Caco-2 (cell line): Measurements from ENCODE around the gene UGT1A9. TPM values are rescaled to one million over a fixed set of nuclear protein-coding genes. Genes with fewer than 3 reads are reported as not detected.

ENCODE experiments used
- BruUV-seq: library from RNA; stranded (reverse); fragments of 400-500 nt; replicated peaks from 2 replicates; lab custom pipeline; 2021; lab: Mats Ljungman, UMichigan
- CTCF ChIA-PET: fragments of 300-600 bp; sonication (Branson Sonifier 250); formaldehyde crosslinking; loops from one replicate; lab custom pipeline; 2022; ENCODE audit warnings: antibody characterized with exemption; lab: Charles Lee
- POLR2A ChIA-PET: fragments of 300-600 bp; sonication (Branson Sonifier 250); formaldehyde crosslinking; loops from one replicate; lab custom pipeline; 2022; ENCODE audit warnings: antibody characterized with exemption; lab: Charles Lee
- DNase-seq, 2 experiments: peaks; one replicate each; pipeline versions ENCODE4 v3.0.0 to v3.0.0-alpha.2; 2020 to 2022
- H3K27me3 ChIP-seq: replicated peaks from 2 replicates; pipeline ENCODE4 v1.6.0; 2011; ENCODE audit warnings: low read length; ENCODE audit not compliant: control insufficient read depth, insufficient read depth
- H3K36me3 ChIP-seq: 2 replicates; pipeline ENCODE4 v1.5.1; 2011; ENCODE audit warnings: low read length; ENCODE audit not compliant: control insufficient read depth, insufficient read depth
- H3K4me1 ChIP-seq: fragments of 250-450 bp; sonication (Bioruptor Pico); 2 replicates; pipeline ENCODE4 v1.5.1; 2020; ENCODE audit warnings: mild to moderate bottlenecking
- H3K4me3 ChIP-seq: 2 replicates; pipeline ENCODE4 v1.5.1; 2011; ENCODE audit warnings: low read depth, mild to moderate bottlenecking, control low read depth, low read length
- H3K9me3 ChIP-seq: fragments of 250-450 bp; sonication (Bioruptor Pico); 2 replicates; pipeline ENCODE4 v1.5.1; 2020; ENCODE audit warnings: mild to moderate bottlenecking, moderate library complexity
- H3K27ac Mint-ChIP-seq: one replicate; pipeline ENCODE4 v1.8.0; 2022; ENCODE audit warnings: mixed read lengths; ENCODE audit not compliant: unreplicated experiment
- H3K27me3 Mint-ChIP-seq: one replicate; pipeline ENCODE4 v1.8.0; 2022; ENCODE audit warnings: mixed read lengths; ENCODE audit not compliant: insufficient read depth, unreplicated experiment
- H3K36me3 Mint-ChIP-seq: one replicate; pipeline ENCODE4 v1.8.0; 2022; ENCODE audit warnings: mild to moderate bottlenecking, mixed read lengths; ENCODE audit not compliant: insufficient read depth, unreplicated experiment
- H3K4me1 Mint-ChIP-seq: one replicate; pipeline ENCODE4 v1.8.0; 2022; ENCODE audit warnings: low read depth, mixed read lengths; ENCODE audit not compliant: unreplicated experiment
- H3K4me3 Mint-ChIP-seq: one replicate; pipeline ENCODE4 v1.8.0; 2022; ENCODE audit warnings: mild to moderate bottlenecking, moderate library complexity, mixed read lengths; ENCODE audit not compliant: unreplicated experiment
- H3K9me3 Mint-ChIP-seq: one replicate; pipeline ENCODE4 v1.8.0; 2022; ENCODE audit warnings: mixed read lengths; ENCODE audit not compliant: unreplicated experiment
- intact Hi-C: fragments of 100-400 bp; cut with micrococcal nuclease; formaldehyde crosslinking; loops from one replicate; pipeline ENCODE4 v1.10.0; 2022; ENCODE audit not compliant: unreplicated experiment
- total RNA-seq: library from RNA; stranded (reverse); gene quantifications from 2 replicates; pipeline ENCODE4 v1.2.3, GENCODE V29; 2022
- TF ChIP-seq, protein P1 (sequence below), 2 experiments: fragments of 200-600 bp in 1 of 2; IDR thresholded peaks; 1 replicate in 1 of 2; 2 replicates in 1 of 2; pipeline versions ENCODE4 v1.5.1 to v1.8.0; 2011 to 2022; ENCODE audit warnings: antibody characterized with exemption in 1 of 2, control low read depth in 1 of 2, inconsistent platforms in 1 of 2, low read depth in 1 of 2, low read length in 1 of 2, mild to moderate bottlenecking in 1 of 2, moderate library complexity in 1 of 2; ENCODE audit not compliant: insufficient read depth in 1 of 2, severe bottlenecking in 1 of 2, unreplicated experiment in 1 of 2

Gene UGT1A9
- total RNA-seq, 1 experiment from 2014 or later: 0.20 TPM

DNA sequence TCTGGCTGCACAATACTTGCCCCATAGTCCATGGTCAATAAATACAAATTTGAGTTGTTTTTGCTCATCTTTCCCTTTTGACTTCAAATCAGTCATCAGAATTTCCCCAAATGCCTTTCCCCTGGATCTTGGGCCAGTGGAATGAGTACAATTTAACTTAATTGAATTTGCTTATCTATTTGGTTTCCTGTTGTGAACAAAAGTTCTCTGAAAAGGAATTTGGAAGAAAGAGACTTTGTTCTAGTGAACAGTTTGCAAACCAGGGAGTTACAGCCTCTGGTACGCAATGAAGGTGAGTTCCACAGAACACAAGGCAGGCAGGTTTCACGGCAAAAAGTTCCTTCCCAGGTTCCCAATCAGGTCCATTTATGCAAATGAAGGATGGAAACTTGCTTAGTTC, 87.2 kb downstream of the UGT1A9 start:
- no peaks in the 10 kb centered on the region for H3K27me3 ChIP-seq
- no peak overlapping the region for H3K27ac Mint-ChIP-seq
- TF ChIP-seq, protein P1, sequence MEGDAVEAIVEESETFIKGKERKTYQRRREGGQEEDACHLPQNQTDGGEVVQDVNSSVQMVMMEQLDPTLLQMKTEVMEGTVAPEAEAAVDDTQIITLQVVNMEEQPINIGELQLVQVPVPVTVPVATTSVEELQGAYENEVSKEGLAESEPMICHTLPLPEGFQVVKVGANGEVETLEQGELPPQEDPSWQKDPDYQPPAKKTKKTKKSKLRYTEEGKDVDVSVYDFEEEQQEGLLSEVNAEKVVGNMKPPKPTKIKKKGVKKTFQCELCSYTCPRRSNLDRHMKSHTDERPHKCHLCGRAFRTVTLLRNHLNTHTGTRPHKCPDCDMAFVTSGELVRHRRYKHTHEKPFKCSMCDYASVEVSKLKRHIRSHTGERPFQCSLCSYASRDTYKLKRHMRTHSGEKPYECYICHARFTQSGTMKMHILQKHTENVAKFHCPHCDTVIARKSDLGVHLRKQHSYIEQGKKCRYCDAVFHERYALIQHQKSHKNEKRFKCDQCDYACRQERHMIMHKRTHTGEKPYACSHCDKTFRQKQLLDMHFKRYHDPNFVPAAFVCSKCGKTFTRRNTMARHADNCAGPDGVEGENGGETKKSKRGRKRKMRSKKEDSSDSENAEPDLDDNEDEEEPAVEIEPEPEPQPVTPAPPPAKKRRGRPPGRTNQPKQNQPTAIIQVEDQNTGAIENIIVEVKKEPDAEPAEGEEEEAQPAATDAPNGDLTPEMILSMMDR (IDR thresholded peaks at IDR 0.05; ENCODE audit: insufficient read depth in 1 of 2, low read depth in 1 of 2, low read length in 1 of 2, severe bottlenecking in 1 of 2, unreplicated experiment in 1 of 2): no peak
- no peaks in the 10 kb centered on the region for H3K9me3 Mint-ChIP-seq
- intact Hi-C loops: no loop called here
- H3K27me3 Mint-ChIP-seq: no peaks in the 10 kb centered on the region
- POLR2A ChIA-PET: no interaction called here
- no peak for DNase-seq
- no peaks in the 10 kb centered on the region for H3K36me3 ChIP-seq
- no peaks in the 10 kb centered on the region for H3K4me1 ChIP-seq
- BruUV-seq: no TSS peak
- peaks cover 11% of the 10 kb centered on the region for H3K4me1 Mint-ChIP-seq
- peaks cover 5% of the 10 kb centered on the region for H3K36me3 Mint-ChIP-seq
- no peak overlapping the region for H3K4me3 ChIP-seq
- CTCF ChIA-PET: no interaction called here
- no peaks in the 10 kb centered on the region for H3K9me3 ChIP-seq
- no peak overlapping the region for H3K4me3 Mint-ChIP-seq

DNA sequence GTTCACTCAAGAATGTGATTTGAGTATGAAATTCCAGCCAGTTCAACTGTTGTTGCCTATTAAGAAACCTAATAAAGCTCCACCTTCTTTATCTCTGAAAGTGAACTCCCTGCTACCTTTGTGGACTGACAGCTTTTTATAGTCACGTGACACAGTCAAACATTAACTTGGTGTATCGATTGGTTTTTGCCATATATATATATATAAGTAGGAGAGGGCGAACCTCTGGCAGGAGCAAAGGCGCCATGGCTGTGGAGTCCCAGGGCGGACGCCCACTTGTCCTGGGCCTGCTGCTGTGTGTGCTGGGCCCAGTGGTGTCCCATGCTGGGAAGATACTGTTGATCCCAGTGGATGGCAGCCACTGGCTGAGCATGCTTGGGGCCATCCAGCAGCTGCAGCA, 88.3 kb downstream of the UGT1A9 start, which contains the start of gene UGT1A1:
UGT1A1 (plus strand) TSS at position 228 of the 400 bp plus-strand sequence; CDS start at position 246, 18 bp downstream.
- no TSS peak for BruUV-seq
- H3K27me3 Mint-ChIP-seq: no peaks in the 10 kb centered on the region

DNA sequence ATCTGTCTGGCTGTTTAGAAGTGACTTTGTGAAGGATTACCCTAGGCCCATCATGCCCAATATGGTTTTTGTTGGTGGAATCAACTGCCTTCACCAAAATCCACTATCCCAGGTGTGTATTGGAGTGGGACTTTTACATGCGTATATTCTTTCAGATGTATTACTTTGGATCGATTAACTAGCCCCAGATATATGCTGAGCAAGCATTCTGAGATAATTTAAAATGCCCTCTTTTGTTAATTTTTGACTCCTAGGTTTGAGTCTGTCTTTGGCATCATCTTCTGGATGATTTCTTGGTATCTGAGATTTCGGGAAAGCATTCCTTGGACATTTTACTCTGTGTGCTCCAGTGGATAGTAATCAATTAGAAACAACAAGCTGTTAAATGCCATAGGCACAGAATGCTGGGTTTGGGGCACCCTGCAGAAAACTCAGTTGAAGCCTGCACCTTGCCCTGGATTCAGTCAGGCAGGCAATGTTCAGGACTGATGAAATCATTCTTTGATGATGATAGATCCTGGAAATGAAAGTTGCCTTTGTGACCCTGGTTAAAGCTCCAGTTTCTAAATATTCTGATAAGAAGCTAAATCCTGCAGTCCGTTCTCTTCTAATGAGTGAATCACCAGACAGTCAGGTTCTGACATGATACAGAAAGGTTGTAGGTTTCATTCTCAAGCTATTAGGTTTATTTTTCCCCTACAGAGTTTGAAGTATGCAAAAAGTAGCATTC, 89.5 kb downstream of the UGT1A9 start:
- no peaks in the 10 kb centered on the region for H3K36me3 ChIP-seq
- H3K27me3 ChIP-seq: no peaks in the 10 kb centered on the region
- H3K36me3 Mint-ChIP-seq: peaks cover 10% of the 10 kb centered on the region
- H3K27me3 Mint-ChIP-seq: no peaks in the 10 kb centered on the region
- peaks cover 16% of the 10 kb centered on the region for H3K4me1 Mint-ChIP-seq
- no peaks in the 10 kb centered on the region for H3K4me1 ChIP-seq
- POLR2A ChIA-PET: no interaction called here
- H3K4me3 ChIP-seq: no peak overlapping the region
- no peak overlapping the region for H3K27ac Mint-ChIP-seq
- CTCF ChIA-PET: no interaction called here
- intact Hi-C loops: no loop called here
- no peak overlapping the region for H3K4me3 Mint-ChIP-seq
- DNase-seq: no peak
- H3K9me3 Mint-ChIP-seq: no peaks in the 10 kb centered on the region
- no TSS peak for BruUV-seq
- TF ChIP-seq, protein P1 (IDR thresholded peaks at IDR 0.05; ENCODE audit: insufficient read depth in 1 of 2, low read depth in 1 of 2, low read length in 1 of 2, severe bottlenecking in 1 of 2, unreplicated experiment in 1 of 2): no peak
- H3K9me3 ChIP-seq: no peaks in the 10 kb centered on the region

More for the DNA sequence above, 88.3 kb downstream of the UGT1A9 start, which contains the start of gene UGT1A1:
- Mint-ChIP-seq H3K4me3 (no peak within 1 kb of the TSS), H3K9me3 (no peaks in the 10 kb centered on the region), H3K27ac (no peak within 1 kb of the TSS), H3K36me3 (peaks cover 10% of the 10 kb centered on the region), H3K4me1 (peaks cover 16% of the 10 kb centered on the region)
- intact Hi-C loops: no loop called here
- Histone ChIP-seq H3K36me3 (no peaks in the 10 kb centered on the region), H3K4me1 (no peaks in the 10 kb centered on the region), H3K9me3 (no peaks in the 10 kb centered on the region), H3K27me3 (no peaks in the 10 kb centered on the region), H3K4me3 (no peak within 1 kb of the TSS)
- TF ChIP-seq, protein P1 (IDR thresholded peaks at IDR 0.05; ENCODE audit: insufficient read depth in 1 of 2, low read depth in 1 of 2, low read length in 1 of 2, severe bottlenecking in 1 of 2, unreplicated experiment in 1 of 2): no peak
- POLR2A ChIA-PET: no interaction called here
- no peak for DNase-seq
- CTCF ChIA-PET: no interaction called here
